HG03378 (cell line): ENCODE results near the gene PPP1R1C.

ENCODE experiments used
- ATAC-seq: cut with Tn5 transposase; IDR thresholded peaks from one replicate; pipeline ENCODE4 v1.9.1; 2021; ENCODE audit warnings: mild to moderate bottlenecking, moderate library complexity; ENCODE audit not compliant: unreplicated experiment

The PPP1R1C gene

DNA sequence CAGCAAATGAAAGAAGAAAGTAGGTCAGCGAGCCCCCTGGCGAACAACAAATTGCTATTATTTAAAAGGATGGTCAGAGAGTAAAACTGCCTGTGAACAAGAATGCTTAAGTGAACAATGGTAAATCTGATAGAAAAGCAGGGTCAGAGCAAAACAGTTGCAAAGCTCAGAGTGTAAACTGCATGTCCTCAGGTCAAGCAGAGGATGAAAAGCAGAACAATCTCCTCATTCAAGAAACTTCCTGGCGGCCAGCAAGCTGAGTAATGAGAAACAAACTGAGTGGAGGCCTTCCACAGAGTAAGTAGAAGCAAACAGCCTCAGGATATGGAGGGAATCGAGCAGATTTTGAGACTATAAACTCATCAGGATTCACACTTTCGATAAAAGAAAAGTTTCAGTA is 117.9 kb downstream of the PPP1R1C start:
- ATAC-seq = no peak

- no peak for ATAC-seq
Measured at GRCh38 chr2:182110347-182110746, 124.7 kb downstream of the PPP1R1C start.

DNA sequence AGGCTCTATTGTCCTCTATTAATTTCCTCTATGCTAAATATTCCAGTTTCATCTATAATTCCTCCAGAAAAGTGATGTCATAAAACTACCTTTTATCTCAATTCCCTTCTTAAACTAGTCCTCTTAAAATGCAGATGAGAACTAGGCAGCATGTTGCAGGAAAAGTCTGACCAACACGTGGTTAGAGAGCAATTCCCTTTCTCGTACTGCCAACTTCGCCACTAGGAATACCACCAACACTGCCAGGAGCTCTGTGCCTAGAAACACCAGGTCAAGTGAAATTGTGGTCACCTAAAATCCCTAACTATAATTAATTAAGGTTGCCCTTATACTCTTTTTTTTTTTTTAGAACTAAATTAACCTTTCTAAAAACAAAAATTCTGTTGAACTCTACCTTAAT is 127.7 kb downstream of the PPP1R1C start:
- no peak for ATAC-seq

DNA sequence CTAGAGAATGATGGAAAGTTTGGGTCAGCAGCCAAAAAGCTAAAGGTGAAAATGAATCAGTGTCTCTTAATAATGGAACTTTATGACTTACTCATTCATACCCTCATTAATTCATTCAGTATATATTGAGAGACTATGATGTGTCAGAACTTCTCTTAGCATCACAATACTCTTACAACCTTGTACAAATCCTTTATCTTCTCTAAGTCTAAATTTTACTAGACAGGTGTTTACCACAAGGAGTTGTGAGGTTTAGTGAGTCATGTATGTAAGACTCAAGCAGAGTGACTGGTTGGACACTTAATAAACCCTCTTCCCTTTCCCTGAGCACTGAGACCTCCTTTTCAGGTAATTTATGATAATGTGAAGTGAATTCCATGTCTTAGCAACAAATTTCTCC is 129.6 kb downstream of the PPP1R1C start:
- no peak for ATAC-seq

DNA sequence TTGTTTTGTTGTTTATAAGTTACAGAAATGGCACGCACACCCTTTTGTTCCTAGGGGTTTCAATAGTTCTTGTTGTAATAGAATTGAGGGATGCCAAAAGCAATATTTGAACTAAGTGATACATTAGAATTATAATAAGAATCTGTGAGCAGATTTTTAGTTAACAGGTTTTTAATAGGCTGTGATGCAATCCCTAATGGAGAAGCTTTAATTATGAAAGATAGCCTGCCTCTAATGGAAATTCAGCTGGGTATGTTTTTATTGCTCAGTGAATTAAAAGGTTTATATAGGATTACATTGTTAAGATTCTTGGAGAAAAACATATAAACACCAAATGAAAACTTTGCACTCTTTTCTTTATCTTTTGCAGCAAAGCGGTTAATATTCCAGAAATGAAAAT is 131.1 kb downstream of the PPP1R1C start:
- ATAC-seq = no peak

DNA sequence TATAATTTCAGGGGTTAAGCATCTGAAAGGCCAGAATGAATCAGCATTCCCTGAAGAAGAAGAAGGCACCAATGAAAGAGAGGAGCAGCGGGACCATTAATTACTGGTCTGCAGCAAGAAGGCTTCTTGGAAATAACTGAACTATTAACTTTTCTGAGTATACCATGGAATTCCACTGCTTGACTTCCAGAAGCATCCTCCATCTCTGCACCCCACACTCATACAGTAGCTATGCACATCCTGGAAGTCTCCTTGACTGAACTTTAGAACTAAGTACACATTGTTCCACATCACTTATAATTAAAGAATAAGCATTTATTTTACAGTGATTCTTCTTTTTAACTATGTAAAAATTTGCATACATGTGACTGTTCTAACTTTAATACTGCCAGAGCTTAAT is 131.5 kb downstream of the PPP1R1C start:
- ATAC-seq = no peak

DNA sequence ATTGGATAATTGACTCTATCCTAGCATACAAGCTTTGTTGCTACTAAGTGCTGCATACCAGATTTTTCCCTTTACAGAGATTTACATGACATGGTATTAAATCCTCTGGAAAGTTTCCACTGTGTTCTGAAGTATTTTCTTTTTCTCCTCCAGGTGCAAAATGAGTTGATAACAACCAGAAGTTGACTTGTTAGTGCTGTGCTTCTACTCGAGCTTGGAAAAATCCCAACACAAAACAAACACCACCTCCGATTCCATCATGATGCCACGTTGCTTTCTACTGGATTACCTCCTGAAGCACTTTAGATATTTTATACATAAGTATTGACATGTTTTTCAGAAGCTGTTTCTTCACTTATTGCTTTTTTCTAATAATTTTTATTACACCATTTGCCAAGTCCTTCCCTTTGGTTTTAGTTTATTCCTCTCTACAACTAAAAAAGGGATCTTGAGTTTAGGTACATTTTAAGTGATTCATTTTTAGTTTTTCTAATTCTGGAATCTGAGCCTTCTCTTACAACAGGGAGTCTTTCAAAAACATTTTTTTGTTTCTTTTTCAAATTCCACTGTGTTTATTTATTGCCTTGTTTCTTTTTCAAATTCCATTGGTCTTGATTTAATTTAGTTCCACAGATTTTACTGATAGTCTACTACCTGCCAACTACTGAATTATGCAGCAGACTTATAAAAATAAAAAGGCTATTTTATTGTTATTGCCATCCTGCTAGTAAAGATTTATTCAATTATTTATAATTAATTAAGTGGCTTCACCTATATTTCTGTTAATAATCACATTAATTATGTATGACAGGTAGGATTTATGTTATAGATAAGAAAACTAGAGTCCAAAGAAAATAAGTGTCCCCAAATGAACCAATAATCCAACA is 143.4 kb downstream of the PPP1R1C start:
- ATAC-seq = no peak

DNA sequence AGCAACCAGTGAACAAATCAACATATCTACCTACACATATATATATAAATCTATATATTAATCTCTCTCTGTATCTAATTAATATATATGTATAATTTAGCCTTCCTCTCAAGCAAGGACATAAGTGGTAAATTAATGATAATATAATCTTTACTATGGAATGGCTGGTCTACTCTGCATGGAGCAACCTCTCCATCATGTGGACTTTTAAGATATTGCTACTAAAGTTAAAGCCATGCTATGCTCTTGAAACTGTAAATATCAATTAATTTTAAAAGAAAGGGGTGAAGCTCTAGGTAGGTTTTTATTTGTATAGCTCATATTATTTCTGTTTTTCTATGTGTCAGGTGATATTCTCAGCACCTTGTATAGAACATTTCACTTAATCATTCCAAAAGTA is 147.0 kb downstream of the PPP1R1C start:
- no peak for ATAC-seq

GRCh38 chr2:182133195-182133891 is 147.7 kb downstream of the PPP1R1C start:
- ATAC-seq = no peak

- ATAC-seq = no peak
Measured at GRCh38 chr2:182134201-182134600, 148.5 kb downstream of the PPP1R1C start.

DNA sequence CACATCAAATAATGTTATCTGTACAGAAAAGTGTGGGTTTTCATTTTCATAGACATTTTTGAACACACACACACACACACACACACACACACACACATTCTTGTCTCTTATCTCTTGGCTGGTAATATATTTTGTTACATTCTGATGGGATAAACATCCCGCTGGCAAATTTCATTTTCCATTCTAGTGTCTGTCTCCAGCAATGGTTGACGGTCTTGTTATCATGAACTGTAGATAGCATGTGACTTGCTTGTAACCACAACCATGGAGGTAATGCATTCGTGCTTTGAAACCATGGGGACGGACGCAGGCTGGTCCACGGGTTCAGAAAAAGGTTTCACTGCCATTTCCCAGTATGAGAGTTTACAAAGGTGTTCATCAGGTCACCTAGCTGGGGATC is 156.4 kb downstream of the PPP1R1C start:
- ATAC-seq = no peak

- no peak for ATAC-seq
Measured at GRCh38 chr2:182144041-182144775, 158.6 kb downstream of the PPP1R1C start.

DNA sequence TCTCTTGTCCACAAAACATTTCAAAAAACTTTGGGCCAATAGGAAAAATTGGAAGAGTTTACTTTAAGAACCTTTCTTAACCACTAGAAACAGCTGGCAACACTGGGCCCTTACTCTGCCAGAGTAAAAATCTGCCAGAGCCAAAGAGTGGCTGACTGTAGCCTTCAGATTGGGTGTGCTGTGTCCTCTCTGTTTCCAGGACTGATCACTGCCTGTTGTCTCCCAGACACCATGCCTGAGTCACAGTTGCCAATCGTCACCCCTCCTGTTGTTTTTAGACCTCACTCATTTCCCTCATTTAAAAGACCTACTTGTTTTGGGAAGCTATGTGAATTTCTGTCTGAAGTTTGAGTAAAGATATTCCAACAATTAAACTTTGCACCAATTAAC is 159.1 kb downstream of the PPP1R1C start:
- ATAC-seq = no peak

DNA sequence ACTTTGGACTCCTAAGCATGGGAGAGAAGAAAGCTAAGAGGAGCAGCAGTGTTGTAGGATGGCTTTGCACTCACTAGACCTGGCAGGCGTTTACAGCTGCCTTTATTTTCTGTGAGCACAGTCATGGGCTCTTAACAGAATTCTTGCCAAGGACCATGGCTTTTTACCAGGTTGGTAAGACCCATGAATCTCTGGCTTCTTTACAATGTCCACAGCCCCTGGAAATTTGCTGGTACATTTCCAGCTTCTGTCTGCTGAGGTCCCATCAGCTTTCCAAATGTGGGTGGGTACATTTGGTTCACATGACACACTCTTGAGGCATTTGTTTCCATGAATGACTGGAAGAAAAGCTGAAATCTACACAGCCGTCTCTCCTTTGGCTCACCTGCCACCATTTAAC is 162.7 kb downstream of the PPP1R1C start:
- ATAC-seq = no peak

DNA sequence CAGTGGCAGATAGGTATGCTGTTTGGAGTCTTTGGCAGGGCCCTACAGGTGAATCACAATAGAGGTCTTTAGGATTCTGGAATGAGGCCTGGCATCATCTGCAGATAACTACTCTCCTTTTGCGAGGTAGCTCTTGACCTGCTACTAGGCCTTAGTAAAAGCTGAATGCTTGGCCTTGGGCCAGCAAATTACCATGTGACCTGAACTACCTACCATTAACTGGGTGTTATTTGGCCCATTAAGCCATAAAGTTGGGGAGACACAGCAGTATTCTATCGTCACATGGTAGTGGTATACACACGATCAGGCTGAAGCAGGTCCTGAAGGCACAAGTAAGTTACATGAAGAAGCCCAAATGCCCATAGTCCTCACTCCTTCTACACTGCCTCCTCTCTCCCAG is 178.2 kb downstream of the PPP1R1C start:
- no peak for ATAC-seq

DNA sequence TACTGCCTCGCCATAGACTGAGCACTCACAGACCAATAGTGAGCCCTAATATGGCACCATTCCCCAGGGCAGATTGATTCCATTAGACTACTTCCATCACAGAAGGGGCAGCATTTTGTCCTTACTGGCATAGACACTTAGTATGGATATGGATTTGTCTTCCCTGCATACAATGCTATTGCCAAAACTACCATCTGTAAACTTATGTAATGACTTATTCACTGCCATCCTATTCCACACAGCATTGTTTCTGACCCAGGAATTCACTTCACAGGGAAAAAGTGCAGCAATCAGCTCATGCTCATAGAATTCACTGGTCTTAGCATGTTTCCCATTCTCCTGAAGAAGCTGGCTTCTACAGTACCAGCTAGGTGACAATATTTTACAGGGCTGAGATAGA is 179.0 kb downstream of the PPP1R1C start:
- ATAC-seq = no peak

DNA sequence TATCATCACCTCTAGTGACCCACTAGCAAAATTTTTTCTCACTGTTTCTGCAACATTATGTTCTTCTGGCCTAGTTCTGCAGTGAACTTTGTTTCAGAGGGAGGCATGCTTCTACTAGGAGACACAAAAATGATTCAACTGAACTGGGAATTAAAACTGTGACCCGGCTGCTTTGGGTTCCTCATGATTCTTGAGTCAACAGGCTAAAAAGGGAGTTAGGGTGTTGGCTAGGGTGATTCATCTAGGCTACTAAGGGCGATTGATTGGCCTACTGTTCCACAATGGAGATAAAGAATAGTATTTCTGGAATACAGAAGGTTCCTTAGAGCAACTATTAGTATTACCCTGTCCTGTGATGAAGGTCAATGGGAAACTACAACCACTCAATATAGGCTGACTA is 179.5 kb downstream of the PPP1R1C start:
- no peak for ATAC-seq

DNA sequence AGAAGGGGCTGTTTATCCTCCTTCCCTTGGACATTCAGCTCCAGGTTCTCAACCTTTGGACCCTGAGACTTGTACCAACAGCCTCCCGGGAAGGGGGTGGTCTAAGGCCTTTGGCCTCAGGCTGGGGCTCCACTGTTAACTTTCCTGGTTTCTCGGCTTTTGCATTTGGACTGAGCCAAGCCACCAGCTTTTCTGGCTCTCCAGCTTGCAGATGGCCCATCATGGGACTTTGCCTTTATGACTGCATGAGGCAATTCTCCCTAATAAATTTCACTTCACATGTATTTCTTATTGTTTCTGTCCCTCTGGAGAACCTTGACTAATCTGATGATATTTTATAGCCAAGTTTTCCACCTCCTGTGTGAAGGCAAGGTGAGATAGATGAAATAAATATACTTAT is 180.8 kb downstream of the PPP1R1C start:
- ATAC-seq = no peak

GRCh38 chr2:182166841-182167240 is 181.2 kb downstream of the PPP1R1C start:
- ATAC-seq = no peak
